Lung (tissue), 12 donors: ENCODE data around the gene CD47. TPM values are rescaled to one million over a fixed set of nuclear protein-coding genes. Genes with fewer than 3 reads are reported as not detected.
A peak's percentile ranks its signal among the peaks of the same experiment; 100 is the strongest.

Experiments
- ATAC-seq: fragments of 200-7000 bp; cut with Tn5 transposase; one replicate; pipeline ENCODE4 v1.9.1; 2020; ENCODE audit warnings: moderate number of reproducible peaks; ENCODE audit not compliant: insufficient read depth, low FRiP score
- DNase-seq, 3 donors: peaks; one replicate each; pipeline ENCODE4 v3.0.0-alpha.2; 2013 to 2017
- H3K27ac ChIP-seq, 2 donors: one replicate each; pipeline ENCODE4 v1.5.1; 2013; ENCODE audit warnings: mild to moderate bottlenecking in 2 of 2, moderate library complexity in 2 of 2, control low read depth in 1 of 2, inconsistent platforms in 1 of 2, low read depth in 1 of 2, low read length in 1 of 2
- H3K27me3 ChIP-seq, 3 donors: one replicate each; pipeline ENCODE4 v1.5.1; 2013; ENCODE audit warnings: low read length in 2 of 3; ENCODE audit not compliant: control insufficient read depth in 3 of 3, insufficient read depth in 3 of 3
- H3K36me3 ChIP-seq, 4 donors: one replicate each; pipeline ENCODE4 v1.5.1; 2013; ENCODE audit warnings: low read length in 4 of 4, mild to moderate bottlenecking in 1 of 4, moderate library complexity in 1 of 4; ENCODE audit not compliant: control insufficient read depth in 4 of 4, insufficient read depth in 4 of 4
- H3K4me1 ChIP-seq, 5 donors: one replicate each; pipeline ENCODE4 v1.5.1; 2013; ENCODE audit warnings: low read length in 5 of 5, mild to moderate bottlenecking in 2 of 5, moderate library complexity in 1 of 5; ENCODE audit not compliant: control insufficient read depth in 5 of 5, insufficient read depth in 5 of 5
- H3K4me3 ChIP-seq: one replicate; pipeline ENCODE4 v1.5.1; 2013; ENCODE audit warnings: mild to moderate bottlenecking, control low read depth, moderate library complexity
- H3K9ac ChIP-seq, 2 donors: one replicate each; pipeline ENCODE4 v1.5.1; 2013; ENCODE audit warnings: low read length in 2 of 2, control low read depth in 1 of 2; ENCODE audit not compliant: insufficient read depth in 1 of 2
- H3K9me3 ChIP-seq, 4 donors: one replicate each; pipeline ENCODE4 v1.5.1; 2013; ENCODE audit warnings: low read length in 3 of 4, mild to moderate bottlenecking in 1 of 4, moderate library complexity in 1 of 4; ENCODE audit not compliant: control insufficient read depth in 4 of 4, insufficient read depth in 3 of 4
- CTCF ChIP-seq: IDR thresholded peaks from 2 replicates; pipeline ENCODE4 v1.5.1; 2012; ENCODE audit warnings: mild to moderate bottlenecking; ENCODE audit errors: control extremely low read depth, extremely low read depth
- WGBS, 2 donors: extraction: QIAGEN DNeasy Blood & Tissue Kit; methylation state at CpG; one replicate each; pipeline ENCODE4 v1.1.7; 2013; 5-methylcytosine and 5-hydroxymethylcytosine counted together
- polyA plus RNA-seq, 2 donors: library from polyadenylated mRNA; stranded (reverse); fragments of 200-250 nt; gene quantifications; one replicate each; pipeline ENCODE4 v1.2.1, GENCODE V29; 2013
- total RNA-seq, 2 donors: library from RNA; depleted of rRNA in 1 of 2; stranded (reverse); fragments of >200 nt in 1 of 2; gene quantifications; one replicate each; pipeline ENCODE4 v1.2.1, GENCODE V29; 2014 to 2021
- donor health status: control.
- donor health status: control.
- donor health status: Bipolar disorder and iron deficiency.
- donor health status: healthy.
- donor health status: DM: yes; HTN: yes; CAD: no.

CD47 gene
- total and polyA plus RNA-seq, 4 donors: 115 to 410 (median 133) TPM

- no peak for TF ChIP-seq CTCF
- 91 to 96% methylated on average over 2 of the region's 2 CpGs for WGBS, 2 donors
- H3K36me3 ChIP-seq: peaks cover 4 to 11% (median 7%) of the 10 kb centered on the region in 4 donors
- H3K27me3 ChIP-seq: no peaks in the 10 kb centered on the region
- peak overlapping the region in 1 of 2 donors; percentile 52 for H3K27ac ChIP-seq
- no peak for DNase-seq
- H3K9me3 ChIP-seq: no peaks in the 10 kb centered on the region
- no peak overlapping the region for H3K4me3 ChIP-seq
- H3K4me1 ChIP-seq: no peaks in the 10 kb centered on the region
- ATAC-seq: no peak
- no peak overlapping the region for H3K9ac ChIP-seq
Measured at GRCh38 chr3:108053483-108053882, 37.3 kb downstream of the CD47 start.

- DNase-seq: peak in 1 of 3 donors; percentile 34
Measured at GRCh38 chr3:108053067-108053466, 37.8 kb downstream of the CD47 start.

GRCh38 chr3:108051005-108051404 is 39.8 kb downstream of the CD47 start:
- peaks cover 4 to 9% (median 8%) of the 10 kb centered on the region in 4 donors for H3K36me3 ChIP-seq
- no peak for DNase-seq

More at GRCh38 chr3:108053067-108053466, 37.8 kb downstream of the CD47 start:
- Histone ChIP-seq H3K27me3 (no peaks in the 10 kb centered on the region), H3K36me3 (peaks cover 4 to 6% (median 5%) of the 10 kb centered on the region in 4 donors), H3K4me1 (no peaks in the 10 kb centered on the region), H3K4me3 (no peak overlapping the region), H3K9ac (no peak overlapping the region), H3K9me3 (no peaks in the 10 kb centered on the region), H3K27ac (peak overlapping the region in 1 of 2 donors; percentile 52)
- ATAC-seq: peak; percentile 47
- no peak for TF ChIP-seq CTCF
- WGBS, 2 donors: 72 to 79% methylated on average over 3 of the region's 3 CpGs

More at GRCh38 chr3:108051005-108051404, 39.8 kb downstream of the CD47 start:
- TF ChIP-seq CTCF: no peak
- no peak overlapping the region for H3K4me3 ChIP-seq
- no peak overlapping the region for H3K27ac ChIP-seq
- no peaks in the 10 kb centered on the region for H3K27me3 ChIP-seq
- no peaks in the 10 kb centered on the region for H3K9me3 ChIP-seq
- H3K9ac ChIP-seq: no peak overlapping the region
- H3K4me1 ChIP-seq: no peaks in the 10 kb centered on the region
- 92 to 95% methylated on average over 3 of the region's 3 CpGs for WGBS, 2 donors
- no peak for ATAC-seq
